Stimulated activated CD8-positive, alpha-beta memory T cell treated with anti-CD3 and anti-CD28 coated beads, Interleukin-12 subunit alpha, Interleukin-12 subunit beta, amount 100 ng/mL, for 24 hours (primary cell): ENCODE data around the gene CALN1.
"Not testable (repeated sequence)": the region's sequence is repeated elsewhere in the genome, so short reads cannot be mapped to it uniquely, and the experiment has no call there.

Experiments
- DNase-seq: peaks from one replicate; pipeline ENCODE4 v3.0.0-alpha.2; 2020; ENCODE audit errors: extremely low read depth

CALN1 gene

DNA sequence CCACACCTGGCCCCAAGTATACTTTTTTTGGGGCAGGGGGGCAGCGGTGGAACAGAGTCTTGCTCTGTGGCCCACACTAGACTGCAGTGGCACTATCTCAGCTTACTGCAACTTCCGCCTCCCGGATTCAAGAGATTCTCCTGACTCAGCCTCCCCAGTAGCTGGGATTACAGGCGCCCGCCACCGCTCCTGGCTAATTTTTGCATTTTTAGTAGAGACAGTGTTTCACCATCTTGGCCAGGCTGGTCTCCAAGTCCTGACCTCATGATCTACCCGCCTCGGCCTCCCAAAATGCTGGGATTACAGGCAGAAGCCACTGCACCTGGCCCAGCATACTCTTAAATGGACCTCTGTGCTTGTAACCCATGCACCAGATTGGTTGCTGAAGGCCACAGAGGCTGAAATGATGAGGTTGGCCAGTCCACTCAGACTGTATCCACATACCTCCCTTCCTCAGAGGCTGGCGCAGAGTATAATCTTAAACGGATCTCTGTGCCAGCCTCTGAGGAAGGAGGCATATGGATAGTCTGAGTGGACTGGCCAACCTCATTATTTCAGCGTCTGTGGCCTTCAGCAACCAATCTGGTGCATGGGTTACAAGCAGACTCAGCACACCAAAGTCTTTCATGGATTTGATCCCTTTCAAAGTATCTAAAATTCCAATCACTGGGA, 3.0 kb downstream of the CALN1 start:
- no peak for DNase-seq

DNA sequence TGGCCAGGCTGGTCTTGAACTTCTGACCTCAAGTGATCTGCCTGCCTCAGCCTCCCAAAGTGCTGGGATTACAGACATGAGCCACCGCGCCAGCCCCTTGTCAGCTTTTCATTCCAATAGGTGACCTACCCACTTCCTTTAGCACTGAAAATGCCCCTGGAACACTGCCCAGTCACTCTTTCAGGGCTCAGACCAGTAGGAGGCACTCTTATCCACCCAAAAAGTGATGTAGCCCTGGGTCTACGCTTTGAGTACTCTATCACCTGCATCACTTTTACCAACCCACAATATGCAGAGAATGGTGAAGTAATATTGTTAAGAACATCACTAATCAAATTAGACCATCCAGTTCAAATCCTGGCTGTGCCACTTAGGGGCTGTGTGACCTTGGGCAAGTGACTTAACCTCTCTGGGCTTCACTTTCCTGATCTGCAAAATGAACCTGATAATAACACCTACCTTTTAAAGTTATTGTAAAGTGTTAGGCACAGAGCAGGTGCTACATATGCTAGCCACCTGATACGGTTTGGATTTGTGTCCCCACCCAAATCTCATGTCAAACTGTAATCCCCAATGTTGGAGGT, 5.2 kb downstream of the CALN1 start:
- DNase-seq = no peak

DNA sequence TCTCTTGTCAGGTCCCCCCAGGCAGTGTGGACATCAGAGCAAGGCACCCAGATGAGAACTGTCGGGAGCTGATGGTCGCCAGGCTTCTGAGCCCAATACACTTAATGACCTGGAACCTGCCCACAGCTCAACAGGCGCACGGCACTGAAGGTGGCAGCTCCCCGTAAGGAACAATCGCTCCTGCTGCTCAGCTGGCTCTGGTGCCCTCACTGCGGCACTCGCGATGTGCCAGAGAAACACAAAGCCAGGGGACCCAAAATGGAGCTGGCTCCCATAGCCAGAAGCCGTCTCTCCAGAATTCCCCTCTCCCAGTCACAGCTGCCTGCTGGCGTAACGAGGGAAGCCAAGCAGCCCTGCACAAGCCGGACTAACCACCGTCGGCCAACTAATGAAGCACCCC, 6.3 kb downstream of the CALN1 start:
- DNase-seq = no peak

DNA sequence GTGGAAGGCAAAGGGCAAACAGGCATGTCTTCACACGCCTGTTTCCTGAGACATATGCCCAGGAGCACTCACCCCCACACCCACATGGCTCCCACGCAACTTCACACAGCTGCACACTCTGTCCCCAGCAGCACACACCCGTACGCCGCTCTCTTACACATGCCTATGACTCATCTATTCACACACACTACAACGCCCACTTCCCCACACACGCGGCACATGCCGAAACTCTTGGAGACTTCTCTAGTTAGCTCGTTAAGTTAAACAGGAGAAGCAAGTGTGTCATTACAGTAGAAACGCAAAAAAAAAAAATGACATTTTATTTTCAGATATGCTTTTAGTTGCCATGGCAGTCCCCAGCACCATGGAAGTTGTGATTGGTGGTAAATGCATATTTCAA, 6.7 kb downstream of the CALN1 start:
- no peak for DNase-seq

DNA sequence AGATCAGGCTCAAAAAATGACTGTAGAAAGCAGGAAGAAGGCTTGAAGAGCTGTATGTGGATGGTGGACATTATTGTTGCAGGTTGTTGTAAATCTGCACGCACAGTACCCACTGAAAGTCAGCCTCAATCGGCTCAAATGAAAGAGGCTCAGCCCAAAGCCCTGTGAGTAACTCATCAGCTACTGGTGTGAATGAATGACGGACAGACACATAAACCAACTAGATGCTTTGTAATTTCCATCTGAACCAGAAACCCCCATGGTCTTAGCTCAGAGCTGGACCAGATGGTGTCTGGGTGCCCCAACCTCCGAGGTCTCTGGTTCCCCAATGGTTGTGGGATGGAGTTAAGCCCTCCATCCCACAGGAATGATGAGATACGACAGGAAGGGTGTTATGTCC, 7.4 kb downstream of the CALN1 start:
- no peak for DNase-seq

DNA sequence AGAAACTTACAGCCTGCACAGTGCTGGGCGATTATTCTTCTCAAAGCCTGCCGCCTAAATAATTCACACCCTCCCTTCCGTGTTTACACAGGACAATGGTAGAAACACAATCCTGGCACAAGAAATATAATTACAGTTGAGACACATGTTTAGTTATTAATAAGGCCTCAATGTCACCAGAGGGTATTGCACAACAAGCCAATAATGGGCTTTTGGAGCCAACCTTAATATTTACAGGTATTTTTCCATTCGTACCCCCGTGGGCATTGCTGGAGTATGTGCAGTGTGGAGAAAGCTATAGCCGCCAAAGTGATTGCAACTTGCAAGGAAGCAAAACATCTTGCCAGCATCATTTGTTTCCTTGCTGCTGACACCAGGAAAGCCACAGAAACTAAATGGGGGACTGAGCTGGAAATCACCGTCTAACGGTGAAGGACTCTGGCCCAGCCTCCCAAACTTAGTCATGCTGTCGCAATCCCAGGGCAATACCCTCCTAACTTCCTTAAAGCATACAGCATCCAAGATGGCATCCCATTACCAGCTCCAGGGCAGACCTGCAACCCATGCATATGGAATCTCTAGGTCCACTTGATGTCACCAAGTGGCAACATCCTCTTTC, 8.6 kb downstream of the CALN1 start:
- DNase-seq = no peak

DNA sequence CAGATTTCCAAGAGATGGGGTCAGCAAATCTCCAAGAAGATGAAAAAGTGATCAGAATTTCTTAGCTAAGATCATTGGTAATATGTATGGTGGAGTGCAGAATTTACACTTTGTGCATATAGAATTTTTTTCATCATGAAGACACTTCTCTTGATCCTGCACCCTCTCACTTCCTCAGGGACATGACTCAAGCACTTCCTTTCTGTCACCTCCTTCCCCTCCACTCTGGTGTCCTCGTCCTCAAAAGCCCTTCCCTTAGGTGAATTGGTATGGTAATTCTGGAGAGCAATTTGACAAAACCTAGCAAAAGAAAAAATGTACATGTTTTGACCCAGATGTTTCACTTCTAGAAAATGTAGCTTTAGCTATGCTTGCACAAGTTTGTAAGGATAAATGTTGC, 18.1 kb downstream of the CALN1 start:
- DNase-seq = no peak

DNA sequence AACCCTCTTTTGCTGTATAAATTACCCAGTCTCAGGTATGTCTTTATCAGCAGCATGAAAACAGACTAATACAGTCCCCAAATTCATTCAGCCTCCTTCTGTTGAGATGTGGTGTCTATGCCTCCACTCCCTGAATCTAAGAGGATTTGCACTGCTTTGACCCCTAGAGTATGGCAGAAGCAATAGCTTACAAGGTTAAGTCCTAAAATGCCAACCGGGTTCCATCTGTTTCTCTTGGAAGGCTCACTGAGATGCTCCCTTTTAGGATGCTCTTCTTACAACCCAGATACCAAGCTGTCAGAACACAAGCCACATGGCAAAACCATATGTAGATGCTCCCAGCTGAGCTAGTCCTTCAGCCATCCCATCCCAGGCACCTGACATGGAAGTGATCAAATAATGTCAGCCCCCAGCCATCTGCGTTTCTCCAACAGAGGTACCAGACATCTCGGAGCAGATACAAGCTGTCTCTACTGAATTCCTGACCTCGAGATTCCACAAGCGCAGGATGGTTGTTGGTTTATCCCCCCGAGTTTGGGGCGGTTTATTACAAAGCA, 20.2 kb downstream of the CALN1 start:
- no peak for DNase-seq

DNA sequence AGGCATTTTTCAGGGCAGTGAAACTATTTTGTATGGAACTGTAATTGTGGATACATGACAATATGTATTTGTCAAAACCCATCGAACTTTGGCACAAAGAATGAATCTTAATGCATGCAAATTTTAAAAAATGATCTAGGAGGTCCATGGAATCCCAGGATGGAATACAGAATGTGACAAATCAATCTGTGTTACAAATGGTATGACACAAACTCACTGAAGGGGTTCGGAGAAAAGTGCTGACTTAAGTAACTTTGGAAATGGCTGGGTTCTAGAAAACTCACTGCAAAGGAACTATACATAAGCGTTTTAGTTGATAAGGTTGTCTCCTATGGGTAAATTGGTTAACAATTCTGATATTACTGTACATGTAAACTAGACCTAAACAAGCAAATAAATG, 26.0 kb downstream of the CALN1 start:
- DNase-seq = no peak

DNA sequence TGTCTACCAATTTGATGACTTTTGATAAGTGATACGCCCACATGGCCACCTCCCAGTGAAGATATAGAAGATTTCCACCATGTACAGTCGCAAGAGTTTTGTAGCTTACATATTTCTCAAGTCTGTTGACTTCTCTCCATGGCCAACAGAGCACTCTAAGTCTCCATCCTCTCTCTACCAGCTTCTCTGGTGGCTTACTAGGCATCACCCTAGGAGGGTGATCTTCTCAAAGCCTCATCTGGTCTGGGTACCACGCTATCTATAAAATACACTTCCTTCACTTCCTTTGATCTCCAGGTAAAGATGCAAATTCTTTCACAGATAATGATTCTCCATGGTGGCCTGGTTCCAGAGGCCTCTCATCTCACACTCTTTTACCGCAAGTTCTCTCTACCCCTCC, 49.9 kb downstream of the CALN1 start:
- no peak for DNase-seq

DNA sequence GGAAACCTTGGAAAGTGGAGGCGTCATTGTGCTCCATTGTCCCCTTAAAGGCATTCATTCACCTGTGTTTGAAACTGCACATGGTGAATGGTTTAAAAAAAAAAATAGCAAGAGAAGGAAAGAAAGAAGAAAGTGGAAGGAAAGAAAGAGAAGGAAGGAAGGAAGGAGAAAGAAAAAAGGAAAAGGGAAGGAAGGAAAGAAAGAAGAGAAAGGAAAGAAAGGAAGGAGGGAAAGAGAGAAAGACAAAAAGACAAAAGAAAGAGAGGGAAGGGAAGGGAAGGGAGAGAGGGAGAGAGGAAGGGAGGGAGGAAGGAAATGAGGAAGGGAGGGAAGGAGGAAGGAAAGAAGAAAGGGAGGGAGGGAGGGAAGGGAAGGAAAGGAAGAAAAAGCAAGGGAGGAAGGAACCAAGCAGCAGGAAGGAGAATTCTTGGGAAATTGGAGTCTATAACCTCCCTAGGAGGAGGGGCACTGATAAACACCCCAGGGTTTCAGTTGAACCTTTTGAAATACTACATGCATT, 66.9 kb downstream of the CALN1 start:
- no peak for DNase-seq

DNA sequence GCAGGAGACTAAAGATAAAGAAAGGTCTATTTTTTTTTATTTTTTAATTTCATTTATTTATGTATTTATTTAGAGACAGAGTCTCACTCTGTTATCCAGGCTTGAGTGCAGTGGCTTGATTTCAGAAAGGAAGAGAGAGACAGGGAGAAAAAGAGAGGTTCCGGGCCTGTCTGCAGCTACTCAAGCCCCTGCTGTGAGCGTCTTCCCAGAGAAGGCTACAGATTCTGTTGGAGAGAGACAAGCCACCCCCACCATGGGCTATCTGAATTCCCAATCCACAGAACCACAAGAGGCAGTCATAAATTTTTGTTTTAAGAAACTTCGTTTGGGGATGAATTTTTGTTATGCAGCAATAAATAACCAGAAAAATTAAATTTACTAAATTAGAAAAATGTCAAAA, 68.1 kb downstream of the CALN1 start:
- no peak for DNase-seq

DNA sequence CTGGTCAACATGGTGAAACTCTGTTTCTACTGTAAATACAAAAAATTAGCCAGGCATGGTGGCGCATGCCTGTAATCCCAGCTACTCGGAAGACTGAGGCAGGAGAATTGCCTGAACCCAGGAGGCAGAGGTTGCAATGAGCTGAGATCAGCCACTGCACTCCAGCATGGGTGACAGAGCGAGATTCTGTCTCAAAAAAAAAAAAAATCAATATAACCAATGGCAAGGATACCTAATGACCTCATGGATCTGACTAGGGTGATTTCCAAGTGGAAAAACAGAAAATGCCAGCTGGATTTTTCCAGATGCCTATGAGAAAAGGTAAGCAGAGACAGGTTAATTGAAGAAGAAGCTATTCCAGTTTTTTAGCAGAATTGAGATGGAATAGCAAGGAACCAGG, 68.8 kb downstream of the CALN1 start:
- DNase-seq = not testable (repeated sequence)

DNA sequence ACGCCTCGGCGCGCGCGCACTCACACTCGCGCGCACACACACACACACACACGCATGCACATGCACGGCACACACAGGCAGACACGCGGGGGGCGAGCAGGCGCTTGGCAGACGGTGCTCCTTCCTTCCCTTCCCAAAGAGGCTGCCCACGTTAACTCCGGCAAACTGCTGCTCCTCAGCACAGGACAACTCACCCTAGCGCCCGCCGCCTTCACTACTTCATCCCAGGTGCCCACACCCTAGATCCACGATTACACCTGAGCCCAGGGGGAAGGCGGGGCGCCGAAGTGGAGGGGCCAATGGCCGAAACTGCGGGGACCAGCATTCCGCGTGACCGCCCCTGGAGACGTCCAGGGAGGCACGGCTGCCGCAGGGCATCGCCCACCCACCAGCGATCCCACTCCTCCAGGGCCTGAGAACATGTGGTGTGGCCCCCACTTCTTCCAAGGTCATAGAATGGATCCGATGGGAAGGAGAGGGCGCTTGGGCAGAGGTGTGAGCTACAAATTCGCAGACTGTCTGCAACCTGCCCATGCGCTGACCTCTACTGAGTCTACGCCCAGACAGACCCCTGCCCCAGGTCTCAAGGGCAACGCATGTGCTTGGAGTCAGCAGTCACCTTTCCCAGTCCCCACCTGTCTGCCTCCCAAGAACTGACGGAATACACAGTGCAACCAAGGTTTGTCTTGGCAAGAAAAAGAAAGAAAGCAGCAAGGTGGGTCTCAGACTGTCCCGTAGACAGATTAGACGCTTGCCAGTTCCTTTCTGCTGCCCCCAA, 74.6 kb downstream of the CALN1 start:
- no peak for DNase-seq

DNA sequence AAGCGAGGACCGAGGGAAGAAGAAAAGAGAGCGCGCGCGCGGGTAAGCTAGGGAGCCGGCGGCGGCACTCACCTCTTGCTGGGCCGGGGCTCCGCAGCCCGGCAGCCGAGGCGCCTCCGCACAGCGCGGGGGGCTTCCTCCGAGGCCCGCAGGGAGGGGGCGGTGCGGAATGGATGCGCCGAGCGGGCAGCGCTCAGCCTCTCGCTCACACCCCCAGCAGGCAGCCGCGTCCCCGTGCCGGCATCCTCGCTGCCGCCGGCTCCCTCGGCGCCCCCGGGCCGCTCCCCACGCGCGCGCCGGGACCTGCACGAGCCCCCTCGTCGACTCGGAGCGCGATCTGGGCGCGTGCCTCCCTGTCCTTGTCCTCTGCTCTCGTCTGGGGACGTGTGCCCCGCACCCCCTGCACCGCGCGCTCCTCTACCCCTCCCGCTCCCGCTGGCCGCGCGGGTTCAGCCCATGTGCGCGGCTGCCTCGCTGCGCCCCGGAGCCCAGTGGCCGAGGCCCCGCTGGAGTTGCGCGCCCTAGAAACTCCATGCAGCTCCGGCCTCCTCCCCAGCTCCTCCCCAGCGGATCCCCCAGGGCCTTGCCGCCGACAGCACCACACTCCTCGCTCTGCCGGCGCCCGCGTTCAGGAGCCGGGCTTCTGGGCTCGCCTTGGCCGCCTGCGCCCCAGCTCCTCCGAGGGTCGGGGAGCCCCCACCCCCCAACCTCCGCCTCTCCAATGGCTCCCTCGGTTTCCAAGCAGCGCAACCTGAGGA, 75.3 kb downstream of the CALN1 start:
- DNase-seq = no peak

DNA sequence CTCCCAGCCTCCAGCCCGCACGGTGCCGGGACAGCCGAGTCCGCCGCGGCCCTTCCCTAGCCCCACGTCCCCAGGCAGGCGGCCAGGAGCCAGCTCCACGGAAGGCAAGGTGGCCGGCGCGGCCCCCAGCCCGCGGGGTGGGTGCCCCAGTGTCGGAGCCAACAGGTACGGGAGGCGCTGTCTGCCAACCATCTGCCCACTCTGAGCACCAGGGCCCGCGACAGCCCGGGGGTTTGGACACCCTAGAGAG, 75.8 kb downstream of the CALN1 start:
- DNase-seq = no peak

DNA sequence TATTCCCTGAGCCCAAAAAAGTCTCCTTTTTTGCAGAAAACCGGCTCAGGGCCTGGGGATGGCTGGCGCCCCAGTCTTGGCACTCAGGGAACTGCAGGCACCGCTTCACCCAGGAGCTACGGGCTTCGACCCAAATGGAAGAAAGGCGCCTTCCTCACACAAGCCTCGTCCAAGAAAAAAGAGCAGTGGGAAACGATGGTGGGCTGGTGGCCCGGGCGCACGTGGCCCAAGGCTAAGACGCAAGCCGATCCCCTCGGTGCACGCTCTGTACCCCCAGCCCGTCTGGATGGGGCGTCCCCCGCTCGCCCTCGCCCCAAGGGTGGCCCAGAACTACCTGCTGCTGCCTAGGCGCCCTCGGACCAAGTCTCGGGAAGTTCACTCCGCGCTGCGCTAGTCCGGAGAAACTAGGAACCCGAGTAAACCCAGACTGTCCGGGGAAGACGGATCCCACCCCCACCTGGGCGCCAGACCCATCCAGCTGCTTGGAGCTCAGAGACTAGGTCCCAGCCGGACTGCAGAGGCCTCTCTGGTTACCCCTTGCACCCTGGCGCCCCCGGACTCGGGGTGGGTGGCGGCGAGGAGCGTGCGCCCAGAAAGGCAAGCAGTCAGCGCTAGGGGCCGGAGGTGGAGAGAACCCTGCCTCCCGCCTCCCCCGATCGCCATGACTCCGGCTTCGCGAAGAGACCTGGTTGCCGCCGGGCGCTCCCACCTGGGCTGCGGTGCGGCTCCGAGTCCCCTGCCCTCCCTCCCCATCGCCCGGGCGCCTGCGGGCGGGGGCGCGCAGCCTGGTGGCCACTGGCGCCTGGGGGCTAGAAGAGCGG, 76.4 kb downstream of the CALN1 start:
- no peak for DNase-seq

DNA sequence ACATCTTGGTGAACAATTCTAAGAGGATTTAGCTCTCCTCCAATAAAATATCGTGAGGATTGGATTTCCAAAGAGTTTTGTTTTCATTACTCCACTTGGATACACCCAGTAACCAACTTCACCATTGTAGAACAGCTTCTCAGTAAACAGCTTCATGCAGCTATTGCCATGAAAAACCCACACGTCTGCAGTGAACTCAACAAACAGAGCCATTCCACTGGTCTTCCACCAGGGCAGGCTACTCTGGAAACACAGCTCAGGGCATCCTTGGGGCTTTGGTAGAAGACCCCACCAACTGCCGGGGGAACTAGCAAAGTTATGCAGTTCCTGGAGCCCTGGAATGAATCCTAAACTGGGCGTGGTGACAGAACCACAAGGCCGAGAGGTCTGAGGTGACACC, 77.4 kb downstream of the CALN1 start:
- no peak for DNase-seq

DNA sequence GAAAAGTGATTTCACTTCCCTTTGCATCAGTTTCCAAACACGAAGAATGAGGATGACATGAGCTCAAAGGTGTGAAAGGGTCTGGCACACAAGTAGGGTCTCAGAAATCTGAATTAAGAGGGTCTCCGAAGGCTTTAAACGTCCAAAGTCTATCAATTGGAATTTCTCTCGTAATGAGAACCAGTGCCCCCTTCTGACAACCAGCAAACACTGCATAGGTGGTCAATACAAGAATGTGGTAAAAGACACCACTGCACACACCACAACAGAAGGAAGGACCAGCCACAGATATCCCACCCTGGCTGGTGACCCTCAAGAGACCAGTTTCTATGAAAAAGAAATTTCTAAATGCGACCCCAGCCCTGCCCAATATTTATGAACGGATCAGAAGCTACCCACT, 78.1 kb downstream of the CALN1 start:
- DNase-seq = no peak

DNA sequence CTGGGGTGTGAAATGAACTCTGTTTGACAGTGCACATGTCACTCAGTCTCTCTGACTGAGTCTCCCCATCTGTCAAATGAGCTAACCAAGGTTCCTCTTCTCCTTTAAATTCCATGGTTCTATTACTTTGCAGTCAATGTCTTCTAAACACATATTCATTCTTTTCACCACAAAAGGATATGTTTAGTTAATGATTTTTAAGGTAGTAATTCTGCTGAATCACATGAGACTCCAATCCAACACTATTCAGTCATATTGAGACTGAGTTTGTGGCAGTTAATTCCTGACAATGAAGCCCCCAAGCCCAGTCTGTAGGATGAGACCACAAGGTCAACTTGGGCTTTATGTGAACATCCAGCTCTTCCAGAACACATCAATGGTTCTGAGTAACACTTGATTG, 85.3 kb downstream of the CALN1 start:
- DNase-seq = no peak

DNA sequence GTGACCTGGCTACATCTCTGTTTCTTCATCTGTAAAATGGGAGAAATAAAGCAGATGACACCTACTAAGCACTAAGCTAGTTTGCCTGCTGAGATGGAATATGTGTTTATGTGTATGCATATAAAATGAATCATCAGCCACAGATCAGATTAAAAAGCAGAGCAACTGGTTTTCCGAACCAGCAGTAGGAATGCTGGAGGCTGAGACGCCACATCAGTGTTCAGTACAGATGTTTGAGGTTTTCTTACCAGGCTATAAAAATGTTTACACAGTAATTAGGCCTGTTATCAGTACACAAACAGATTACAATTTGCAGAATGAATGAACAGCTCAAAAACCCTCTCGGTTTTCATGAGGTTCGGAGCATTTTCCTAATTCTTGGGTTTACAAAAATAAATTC, 85.8 kb downstream of the CALN1 start:
- no peak for DNase-seq
